GM12878 (cell line): Measurements from ENCODE around the gene MUC20. TPM values are rescaled to one million over a fixed set of nuclear protein-coding genes. Genes with fewer than 3 reads are reported as not detected.
"Not testable (repeated sequence)": the region's sequence is repeated elsewhere in the genome, so short reads cannot be mapped to it uniquely, and the experiment has no call there.

Experiments used
- ATAC-seq: fragments of 200-7000 bp; cut with Tn5 transposase; 3 replicates; pipeline ENCODE4 v1.9.1; 2020; ENCODE audit warnings: mild to moderate bottlenecking, moderate library complexity
- BruUV-seq: library from RNA; stranded (reverse); fragments of 400-500 nt; replicated peaks from 2 replicates; lab custom pipeline; 2021; lab: Mats Ljungman, UMichigan
- CTCF ChIA-PET: fragments of 300-600 bp; sonication (Branson Sonifier 250); formaldehyde crosslinking; extraction: SDS; loops from one replicate; lab custom pipeline; 2021; ENCODE audit warnings: inconsistent platforms; lab: Yijun Ruan, JAX
- POLR2A ChIA-PET: fragments of 350-600 bp; formaldehyde crosslinking; extraction: SDS; loops from one replicate; lab custom pipeline; 2021; ENCODE audit warnings: inconsistent platforms; lab: Charles Lee
- RAD21 ChIA-PET: fragments of 300-600 bp; sonication (Branson Sonifier 250); formaldehyde crosslinking; loops from one replicate; lab custom pipeline; 2023; ENCODE audit warnings: antibody characterized with exemption; ENCODE audit not compliant: unreplicated experiment; lab: Charles Lee
- SMC1A ChIA-PET: fragments of 300-600 bp; sonication (Branson Sonifier 250); formaldehyde crosslinking; loops from one replicate; lab custom pipeline; 2023; ENCODE audit not compliant: unreplicated experiment, uncharacterized antibody; lab: Charles Lee
- DNase-seq: peaks from one replicate; pipeline ENCODE4 v3.0.0-alpha.2; 2011; ENCODE audit warnings: low read depth, low spot score
- FAIRE-seq: peaks from 3 replicates; lab custom pipeline; 2011; peaks lifted over from hg19 to GRCh38; lab: Jason Lieb, UNC
- H2AFZ ChIP-seq: 2 replicates; pipeline ENCODE4 v1.6.0; 2011; ENCODE audit warnings: low read depth, low read length, control low read depth; ENCODE audit not compliant: control insufficient read depth
- H3K27ac ChIP-seq: 2 replicates; pipeline ENCODE4 v1.5.1; 2011; ENCODE audit warnings: control low read depth; ENCODE audit not compliant: control insufficient read depth, insufficient read depth
- H3K27me3 ChIP-seq, 2 experiments: replicated peaks in 1 of 2; 2 replicates each; pipeline versions ENCODE4 v1.6.0 to v1.6.1; 2011; ENCODE audit warnings: low read length in 1 of 2; ENCODE audit not compliant: control insufficient read depth in 2 of 2, insufficient read depth in 2 of 2
- H3K36me3 ChIP-seq, 2 experiments: 2 replicates each; pipeline ENCODE4 v1.5.1; 2011; ENCODE audit warnings: low read length in 1 of 2; ENCODE audit not compliant: control insufficient read depth in 2 of 2, insufficient read depth in 2 of 2
- H3K4me1 ChIP-seq: 2 replicates; pipeline ENCODE4 v1.6.1; 2011; ENCODE audit warnings: mild to moderate bottlenecking, low read length, moderate library complexity, mixed read lengths; ENCODE audit not compliant: control insufficient read depth, insufficient read depth
- H3K4me2 ChIP-seq: 2 replicates; pipeline ENCODE4 v1.6.0; 2011; ENCODE audit warnings: control low read depth; ENCODE audit not compliant: control insufficient read depth, insufficient read depth
- H3K4me3 ChIP-seq: fragments of 200-600 bp; sonication (generic); 2 replicates; pipeline ENCODE4 v1.5.1; 2016
- H3K79me2 ChIP-seq: 2 replicates; pipeline ENCODE4 v1.6.0; 2011; ENCODE audit warnings: low read length; ENCODE audit not compliant: control insufficient read depth, insufficient read depth
- H3K9ac ChIP-seq: 2 replicates; pipeline ENCODE4 v1.8.0; 2011; ENCODE audit warnings: low read length, control low read depth, mixed read lengths; ENCODE audit not compliant: control insufficient read depth, insufficient read depth
- H3K9me3 ChIP-seq: replicated peaks from 3 replicates; pipeline ENCODE4 v1.5.1; 2011; ENCODE audit warnings: mild to moderate bottlenecking, low read length; ENCODE audit not compliant: control insufficient read depth, insufficient read depth
- H4K20me1 ChIP-seq: 2 replicates; pipeline ENCODE4 v1.6.0; 2011; ENCODE audit not compliant: control insufficient read depth, insufficient read depth
- EZH2 ChIP-seq: IDR thresholded peaks from 2 replicates; pipeline ENCODE4 v1.6.1; 2012; ENCODE audit warnings: low read depth, mild to moderate bottlenecking, control low read depth, inconsistent platforms, low read length, borderline replicate concordance; ENCODE audit not compliant: control insufficient read depth
- FOXK2 ChIP-seq: fragments of 450-650 bp; IDR thresholded peaks from 2 replicates; pipeline ENCODE4 v1.6.1; 2017; ENCODE audit warnings: mild to moderate bottlenecking, moderate library complexity
- ZNF274 ChIP-seq: IDR thresholded peaks from one replicate; pipeline ENCODE4 v1.8.0; 2011; ENCODE audit not compliant: insufficient read length, insufficient read depth
- WGBS: methylation state at CpG from one replicate; pipeline ENCODE4 v1.1.6; 2016; ENCODE audit warnings: low lambda C conversion rate; ENCODE audit not compliant: insufficient replicate concordance, insufficient coverage; ENCODE audit errors: missing lambda C conversion rate; 5-methylcytosine and 5-hydroxymethylcytosine counted together
- in situ Hi-C: fragments of 300-500 bp; cut with MboI; formaldehyde crosslinking; loops from 9 replicates; pipeline ENCODE4 v1.14.3; 2018; ENCODE audit warnings: mixed read lengths
- intact Hi-C: fragments of 100-400 bp; cut with micrococcal nuclease; formaldehyde crosslinking; loops from one replicate; pipeline ENCODE4 v1.14.2; 2022; ENCODE audit not compliant: unreplicated experiment
- microRNA counts: library from miRNA; unstranded; fragments of <30 nt; microRNA quantifications from one replicate; lab custom pipeline; 2016
- microRNA-seq: library from miRNA; unstranded; fragments of <30 nt; microRNA quantifications from one replicate; pipeline ENCODE4, GENCODE V29; 2018
- polyA plus RNA-seq, 11 experiments: library from polyadenylated mRNA; depleted of rRNA in 4 of 11; unstranded in 6 of 11; stranded (reverse) in 5 of 11; fragments of >200 nt; fragmentation: Nextera tagmentation in 4 of 11; fragmentation: Illumina TruSeq in 1 of 11; extraction: Ambion mirVana in 4 of 11; extraction: Trizol in 1 of 11; gene quantifications; 1 replicate in 1 of 11; 2 replicates in 10 of 11; pipeline versions ENCODE4 v1.2.1 to v1.2.3, GENCODE V29; 2011 to 2016; ENCODE audit warnings: inconsistent platforms in 2 of 11, missing spikeins in 2 of 11, low read depth in 1 of 11
- small RNA-seq: library from RNA; depleted of rRNA; stranded (forward); fragments of <200 nt; gene quantifications from one replicate; pipeline ENCODE3, GENCODE V24; 2014
- total RNA-seq, 4 experiments: library from RNA; depleted of rRNA in 3 of 4; stranded (reverse); fragments of >200 nt in 3 of 4; fragmentation: Illumina TruSeq in 1 of 4; extraction: Trizol in 1 of 4; gene quantifications; 2 replicates each; pipeline versions ENCODE4 v1.2.1 to v1.2.3, GENCODE V29; 2013 to 2021

Gene MUC20
- total and polyA plus RNA-seq, 10 of the 15 experiments (the other 5 are each of a cell fraction or from before 2014, with no cell fraction given) = 0.04 to 0.46 (median 0.17) TPM; not detected in 3

DNA sequence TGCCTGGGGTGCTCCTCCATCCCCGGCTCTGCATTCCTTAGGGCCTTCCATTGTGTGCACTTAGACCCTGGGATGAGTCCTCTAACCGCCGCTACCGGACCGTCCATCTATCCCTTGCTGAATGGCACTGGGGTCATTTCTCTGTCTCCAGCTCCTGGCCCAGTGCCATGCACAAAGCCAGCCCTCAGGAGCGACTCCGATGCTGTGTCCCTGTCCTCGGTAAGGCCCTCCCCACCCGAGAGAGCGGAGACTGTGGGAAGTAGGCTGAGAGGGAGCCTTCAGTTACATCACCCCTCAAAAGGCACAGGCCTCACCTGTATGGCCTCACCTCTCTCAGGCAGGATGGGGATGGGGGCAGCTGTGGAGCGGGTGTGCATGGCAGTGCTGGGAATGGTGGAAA, 57.2 kb downstream of the MUC20 start:
- no peak overlapping the region for H3K27ac ChIP-seq
- no peak overlapping the region for H3K9ac ChIP-seq
- H4K20me1 ChIP-seq = no peaks in the 10 kb centered on the region
- no peaks in the 10 kb centered on the region for H3K79me2 ChIP-seq
- no peaks in the 10 kb centered on the region for H3K27me3 ChIP-seq
- TF ChIP-seq ZNF274 (no peak), FOXK2 (no peak), EZH2 (no peak)
- intact Hi-C loops (no loop called here), in situ Hi-C loops (no loop called here)
- ATAC-seq = no peak
- BruUV-seq = no TSS peak
- no peaks in the 10 kb centered on the region for H3K36me3 ChIP-seq
- H3K4me3 ChIP-seq = no peak overlapping the region
- no peaks in the 10 kb centered on the region for H3K4me1 ChIP-seq
- 37% methylated on average over 11 of the region's 11 CpGs for WGBS
- ChIA-PET CTCF (no interaction called here), RAD21 (no interaction called here), SMC1A (no interaction called here), POLR2A (no interaction called here)
- no peak overlapping the region for H2AFZ ChIP-seq
- FAIRE-seq = no peak
- no peak for DNase-seq
- H3K9me3 ChIP-seq = no peaks in the 10 kb centered on the region; the same call in 2 of the 3 replicates
- H3K4me2 ChIP-seq = no peak overlapping the region

DNA sequence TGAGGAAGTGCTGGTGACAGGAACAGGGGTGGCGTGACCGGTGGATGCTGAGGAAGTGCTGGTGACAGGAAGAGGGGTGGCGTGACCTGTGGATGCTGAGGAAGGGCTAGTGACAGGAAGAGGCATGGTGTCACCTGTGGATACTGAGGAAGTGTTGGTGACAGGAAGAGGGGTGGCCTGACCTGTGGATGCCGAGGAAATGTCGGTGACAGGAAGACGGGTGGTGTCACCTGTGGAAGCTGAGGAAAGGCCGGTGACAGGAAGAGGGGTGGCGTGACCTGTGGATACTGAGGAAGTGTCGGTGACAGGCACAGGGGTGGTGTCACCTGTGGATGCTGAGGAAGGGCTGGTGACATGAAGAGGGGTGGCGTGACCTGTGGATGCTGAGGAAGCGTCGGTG, 60.5 kb downstream of the MUC20 start:
- DNase-seq, H4K20me1 ChIP-seq, in situ Hi-C loops, POLR2A ChIA-PET, H3K4me2 ChIP-seq, SMC1A ChIA-PET, H3K9me3 ChIP-seq, CTCF ChIA-PET, H3K79me2 ChIP-seq, H3K4me1 ChIP-seq, H3K27me3 ChIP-seq, H3K36me3 ChIP-seq, H3K9ac ChIP-seq, BruUV-seq, ATAC-seq, H2AFZ ChIP-seq, H3K27ac ChIP-seq, FAIRE-seq, H3K4me3 ChIP-seq, RAD21 ChIA-PET, intact Hi-C loops: not testable (repeated sequence)
- WGBS = 86% methylated on average over 9 of the region's 12 CpGs

MicroRNA genes within 50 kb of the gene (microRNA counts, 767-probe panel; counts per million panel counts)
- microRNA hsa-miR-570-3p (lab: Ali Mortazavi, UCI) = 2,341 counts per million, percentile 81 among the panel's probes with 10 or more counts

Small RNA genes lying within 50 kb of the gene (microRNA-seq; reads per million reads assigned to microRNA genes)
- 1.5 reads per million for gene MIR570

Small RNA genes lying within 50 kb of the gene (small RNA-seq; reads per million reads assigned to genes)
- 0.31 reads per million for gene MIR570

Other genes with a start within 250 kb of the MUC20 start
- 97.5 and 116 TPM in 2 replicates for gene PPP1R2, start 177.7 kb upstream of the MUC20 start, total RNA-seq (2014; rRNA removed)
- 49.1 and 50.4 TPM in 2 replicates for gene PPP1R2, start 177.7 kb upstream of the MUC20 start, total RNA-seq (2014; rRNA removed; fragmentation: Illumina TruSeq; extraction: Trizol)
- gene PPP1R2, start 177.7 kb upstream of the MUC20 start, total RNA-seq (2021) = 44.7 and 45.1 TPM in 2 replicates
- gene PPP1R2, start 177.7 kb upstream of the MUC20 start, polyA plus RNA-seq (2011; rRNA removed) = 60.3 and 67.0 TPM in 2 replicates
- gene PPP1R2, start 177.7 kb upstream of the MUC20 start, polyA plus RNA-seq (2014; fragmentation: Illumina TruSeq; extraction: Trizol) = 38.8 and 68.6 TPM in 2 replicates
- gene PPP1R2, start 177.7 kb upstream of the MUC20 start, polyA plus RNA-seq (2014; fragmentation: Nextera tagmentation; extraction: Ambion mirVana) = 10 to 100 TPM; 10.5 to 22.7 TPM
- gene PPP1R2, start 177.7 kb upstream of the MUC20 start, polyA plus RNA-seq (2014; rRNA removed) = 26.6 and 42.3 TPM in 2 replicates
- gene PPP1R2, start 177.7 kb upstream of the MUC20 start, polyA plus RNA-seq (2016; fragmentation: Nextera tagmentation; extraction: Ambion mirVana) = 10 to 100 TPM; 88.6 to 96.1 TPM
- gene APOD, start 137.0 kb upstream of the MUC20 start, total RNA-seq (2014; rRNA removed) = 0.06 TPM in 1 of 2 replicates, not detected in the other
- gene APOD, start 137.0 kb upstream of the MUC20 start, total RNA-seq (2014; rRNA removed; fragmentation: Illumina TruSeq; extraction: Trizol) = not detected in 2 replicates
- not detected in 2 replicates for gene APOD, start 137.0 kb upstream of the MUC20 start, total RNA-seq (2021)
- 0.35 and 0.48 TPM in 2 replicates for gene APOD, start 137.0 kb upstream of the MUC20 start, polyA plus RNA-seq (2011; rRNA removed)
- gene APOD, start 137.0 kb upstream of the MUC20 start, polyA plus RNA-seq (2014; fragmentation: Illumina TruSeq; extraction: Trizol) = 0.12 TPM in 1 of 2 replicates, not detected in the other
- under 1 TPM; 0.31 to 0.47 TPM for gene APOD, start 137.0 kb upstream of the MUC20 start, polyA plus RNA-seq (2014; fragmentation: Nextera tagmentation; extraction: Ambion mirVana)
- not detected in 2 replicates for gene APOD, start 137.0 kb upstream of the MUC20 start, polyA plus RNA-seq (2014; rRNA removed)
- under 1 TPM; 0.58 to 0.77 TPM for gene APOD, start 137.0 kb upstream of the MUC20 start, polyA plus RNA-seq (2016; fragmentation: Nextera tagmentation; extraction: Ambion mirVana)
- 0.16 and 0.23 TPM in 2 replicates for gene MUC4, start 91.0 kb downstream of the MUC20 start, total RNA-seq (2014; rRNA removed)
- gene MUC4, start 91.0 kb downstream of the MUC20 start, total RNA-seq (2014; rRNA removed; fragmentation: Illumina TruSeq; extraction: Trizol) = 0.14 and 0.31 TPM in 2 replicates
- 0.46 and 0.51 TPM in 2 replicates for gene MUC4, start 91.0 kb downstream of the MUC20 start, total RNA-seq (2021)
- not detected in 2 replicates for gene MUC4, start 91.0 kb downstream of the MUC20 start, polyA plus RNA-seq (2011; rRNA removed)
- gene MUC4, start 91.0 kb downstream of the MUC20 start, polyA plus RNA-seq (2014; fragmentation: Illumina TruSeq; extraction: Trizol) = 0.32 TPM in 1 of 2 replicates, not detected in the other
- under 1 TPM in 1 of 2 experiments, not detected in 1; 0.02 TPM for gene MUC4, start 91.0 kb downstream of the MUC20 start, polyA plus RNA-seq (2014; fragmentation: Nextera tagmentation; extraction: Ambion mirVana)
- 0.05 and 0.72 TPM in 2 replicates for gene MUC4, start 91.0 kb downstream of the MUC20 start, polyA plus RNA-seq (2014; rRNA removed)
- not detected for gene MUC4, start 91.0 kb downstream of the MUC20 start, polyA plus RNA-seq (2016; fragmentation: Nextera tagmentation; extraction: Ambion mirVana)
- gene TNK2, start 187.6 kb downstream of the MUC20 start, total RNA-seq (2014; rRNA removed) = 12.9 and 13.9 TPM in 2 replicates
- gene TNK2, start 187.6 kb downstream of the MUC20 start, total RNA-seq (2014; rRNA removed; fragmentation: Illumina TruSeq; extraction: Trizol) = 10.2 and 10.7 TPM in 2 replicates
- gene TNK2, start 187.6 kb downstream of the MUC20 start, total RNA-seq (2021) = 47.8 and 49.3 TPM in 2 replicates
- 6.3 and 12.3 TPM in 2 replicates for gene TNK2, start 187.6 kb downstream of the MUC20 start, polyA plus RNA-seq (2011; rRNA removed)
- gene TNK2, start 187.6 kb downstream of the MUC20 start, polyA plus RNA-seq (2014; fragmentation: Illumina TruSeq; extraction: Trizol) = 3.6 and 10.8 TPM in 2 replicates
- gene TNK2, start 187.6 kb downstream of the MUC20 start, polyA plus RNA-seq (2014; fragmentation: Nextera tagmentation; extraction: Ambion mirVana) = under 1 TPM; 0.13 to 0.42 TPM
- gene TNK2, start 187.6 kb downstream of the MUC20 start, polyA plus RNA-seq (2014; rRNA removed) = 35.8 and 48.5 TPM in 2 replicates
- 1 to 10 TPM; 2.9 to 3.9 TPM for gene TNK2, start 187.6 kb downstream of the MUC20 start, polyA plus RNA-seq (2016; fragmentation: Nextera tagmentation; extraction: Ambion mirVana)